Activated CD4-positive, alpha-beta memory T cell treated with anti-CD3 and anti-CD28 coated beads, Interleukin-2, amount 10 ng/mL, durations not matched to agents 7 days and 5 days (primary cell): Measurements from ENCODE around the gene RXYLT1. TPM values are rescaled to one million over a fixed set of nuclear protein-coding genes. Genes with fewer than 3 reads are reported as not detected.
"Not testable (repeated sequence)": the region's sequence is repeated elsewhere in the genome, so short reads cannot be mapped to it uniquely, and the experiment has no call there.

ENCODE experiments used
- CTCF ChIA-PET: fragments of 350-600 bp; sonication (Branson Sonifier 250); formaldehyde crosslinking; loops from one replicate; lab custom pipeline; 2021; ENCODE audit warnings: antibody characterized with exemption, inconsistent platforms; lab: Charles Lee
- POLR2A ChIA-PET: fragments of 350-600 bp; sonication (Branson Sonifier 250); formaldehyde crosslinking; loops from one replicate; lab custom pipeline; 2021; ENCODE audit warnings: antibody characterized with exemption; lab: Charles Lee
- DNase-seq: peaks from one replicate; pipeline ENCODE4 v3.0.0-alpha.2; 2020
- H3K27ac Mint-ChIP-seq: one replicate; pipeline ENCODE4 v1.8.0; 2021; ENCODE audit warnings: mild to moderate bottlenecking, mixed read lengths
- H3K27me3 Mint-ChIP-seq: one replicate; pipeline ENCODE4 v1.8.0; 2021; ENCODE audit warnings: mixed read lengths
- H3K36me3 Mint-ChIP-seq: one replicate; pipeline ENCODE4 v1.8.0; 2021; ENCODE audit warnings: low read depth, mixed read lengths
- H3K4me1 Mint-ChIP-seq: one replicate; pipeline ENCODE4 v1.8.0; 2021; ENCODE audit warnings: mixed read lengths
- H3K4me3 Mint-ChIP-seq: one replicate; pipeline ENCODE4 v1.8.0; 2021; ENCODE audit warnings: mild to moderate bottlenecking, mixed read lengths
- H3K9me3 Mint-ChIP-seq: one replicate; pipeline ENCODE4 v1.8.0; 2021; ENCODE audit warnings: mixed read lengths
- total RNA-seq, 2 experiments: library from RNA; stranded (reverse); gene quantifications; one replicate each; pipeline ENCODE4 v1.2.3, GENCODE V29; 2021

The RXYLT1 gene
- total RNA-seq, 2 experiments from 2014 or later: 9.5 to 10.2 TPM

- Mint-ChIP-seq H3K27ac (no peak overlapping the region), H3K9me3 (no peaks in the 10 kb centered on the region), H3K36me3 (no peaks in the 10 kb centered on the region), H3K27me3 (peaks cover 15% of the 10 kb centered on the region), H3K4me3 (no peak overlapping the region), H3K4me1 (no peaks in the 10 kb centered on the region)
- no peak for DNase-seq
- ChIA-PET CTCF (interaction anchor here (0.7 to 1.5 kb wide), 3 partner anchors 14 to 420 kb away, joined by 3 read pairs; no protein-coding TSS in a partner anchor), POLR2A (no interaction called here)
Observed at GRCh38 chr12:63836936-63837335, 57.2 kb downstream of the RXYLT1 start.

DNA sequence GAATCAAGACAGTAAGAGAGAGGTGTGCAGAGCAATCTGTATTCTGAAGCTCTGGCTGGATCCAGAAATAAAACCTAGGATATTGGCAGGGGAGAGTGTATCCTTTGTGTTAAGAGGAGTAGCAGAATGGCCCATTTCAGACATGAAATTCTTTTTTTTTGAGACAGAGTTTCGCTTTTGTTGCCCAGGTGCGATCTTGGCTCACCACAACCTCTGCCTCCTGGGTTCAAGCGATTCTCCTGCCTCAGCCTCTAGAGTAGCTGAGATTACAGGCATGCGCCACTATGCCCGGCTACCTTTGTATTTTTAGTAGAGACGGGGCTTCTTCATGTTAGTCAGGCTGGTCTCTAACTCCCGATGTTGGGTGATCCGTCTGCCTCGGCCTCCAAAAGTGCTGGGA, 58.7 kb downstream of the RXYLT1 start:
- no peak overlapping the region for H3K4me3 Mint-ChIP-seq
- H3K9me3 Mint-ChIP-seq: no peaks in the 10 kb centered on the region
- ChIA-PET CTCF (interaction anchor here (1.0 kb wide), 1 partner anchor 419 kb away, joined by 5 read pairs; no protein-coding TSS in a partner anchor), POLR2A (no interaction called here)
- H3K36me3 Mint-ChIP-seq: no peaks in the 10 kb centered on the region
- H3K27ac Mint-ChIP-seq: no peak overlapping the region
- DNase-seq: no peak
- H3K4me1 Mint-ChIP-seq: peaks cover 3% of the 10 kb centered on the region
- H3K27me3 Mint-ChIP-seq: peaks cover 18% of the 10 kb centered on the region

- no peaks in the 10 kb centered on the region for H3K36me3 Mint-ChIP-seq
- peaks cover 31% of the 10 kb centered on the region for H3K27me3 Mint-ChIP-seq
- no peak overlapping the region for H3K27ac Mint-ChIP-seq
- DNase-seq: no peak
- no peaks in the 10 kb centered on the region for H3K9me3 Mint-ChIP-seq
- POLR2A ChIA-PET: no interaction called here
- no peak overlapping the region for H3K4me3 Mint-ChIP-seq
- CTCF ChIA-PET: interaction anchor here (0.6 to 0.8 kb wide), 2 partner anchors 11 to 442 kb away, joined by 3 read pairs; no protein-coding TSS in a partner anchor
- H3K4me1 Mint-ChIP-seq: peaks cover 10% of the 10 kb centered on the region
Observed at GRCh38 chr12:63841011-63841410, 61.3 kb downstream of the RXYLT1 start.

- no peaks in the 10 kb centered on the region for H3K36me3 Mint-ChIP-seq
- peaks cover 35% of the 10 kb centered on the region for H3K27me3 Mint-ChIP-seq
- H3K4me3 Mint-ChIP-seq: no peak overlapping the region
- H3K9me3 Mint-ChIP-seq: no peaks in the 10 kb centered on the region
- no peak for DNase-seq
- ChIA-PET CTCF (no interaction called here), POLR2A (no interaction called here)
- peaks cover 10% of the 10 kb centered on the region for H3K4me1 Mint-ChIP-seq
- no peak overlapping the region for H3K27ac Mint-ChIP-seq
Observed at GRCh38 chr12:63841571-63841970, 61.9 kb downstream of the RXYLT1 start.

DNA sequence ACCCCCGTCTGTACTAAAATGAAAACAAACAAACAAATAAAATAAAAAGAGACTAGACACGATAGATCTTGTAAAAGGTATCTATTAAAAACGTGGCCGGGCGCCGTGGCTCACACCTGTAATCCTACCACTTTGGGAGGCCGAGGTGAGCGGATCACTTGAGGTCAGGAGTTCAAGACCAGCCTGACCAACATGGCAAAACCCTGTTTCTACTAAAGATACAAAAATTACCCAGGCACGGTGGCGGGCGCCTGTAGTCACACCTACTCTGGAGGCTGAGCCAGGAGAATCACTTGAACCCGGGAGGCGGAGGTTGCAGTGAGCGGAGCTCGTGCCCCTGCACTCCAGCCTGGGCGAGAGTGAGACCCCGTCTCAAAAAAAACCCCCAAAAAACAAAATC, 63.0 kb downstream of the RXYLT1 start:
- H3K9me3 Mint-ChIP-seq, DNase-seq, H3K4me3 Mint-ChIP-seq, POLR2A ChIA-PET, H3K36me3 Mint-ChIP-seq, H3K4me1 Mint-ChIP-seq, H3K27ac Mint-ChIP-seq: not testable (repeated sequence)
- peaks cover 34% of the 10 kb centered on the region for H3K27me3 Mint-ChIP-seq
- CTCF ChIA-PET: interaction anchor here (0.7 kb wide), 1 partner anchor 16 kb away, joined by 4 read pairs; no protein-coding TSS in a partner anchor

DNA sequence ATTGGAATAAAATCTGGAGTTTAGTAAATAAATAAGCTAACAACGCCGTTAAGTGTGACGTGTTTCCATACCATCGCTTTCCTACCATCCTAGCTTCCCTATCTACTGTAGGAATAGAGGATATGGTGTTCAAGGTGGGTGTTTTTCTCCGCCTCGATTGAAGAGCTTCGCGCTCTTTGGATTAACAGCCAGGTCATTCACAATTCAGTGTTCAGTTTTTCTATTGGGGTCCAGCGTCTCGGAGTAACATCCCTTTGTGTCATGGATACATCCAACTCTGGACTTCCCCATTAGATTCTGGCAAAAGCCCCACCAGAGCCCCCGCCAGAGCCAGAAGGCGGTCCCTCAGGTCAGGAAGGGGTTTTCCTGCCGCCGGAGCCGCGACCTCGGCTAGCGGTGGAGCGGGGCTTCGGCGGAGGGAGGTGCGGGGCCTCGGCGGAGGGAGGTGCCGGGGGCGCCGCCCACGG, 63.6 kb downstream of the RXYLT1 start:
- no peak for DNase-seq
- ChIA-PET POLR2A (no interaction called here), CTCF (interaction anchor here (0.7 kb wide), 1 partner anchor 17 kb away, joined by 4 read pairs; no protein-coding TSS in a partner anchor)
- no peaks in the 10 kb centered on the region for H3K9me3 Mint-ChIP-seq
- peaks cover 10% of the 10 kb centered on the region for H3K4me1 Mint-ChIP-seq
- no peaks in the 10 kb centered on the region for H3K36me3 Mint-ChIP-seq
- H3K4me3 Mint-ChIP-seq: peak overlapping the region; percentile 51
- H3K27me3 Mint-ChIP-seq: peaks cover 34% of the 10 kb centered on the region
- H3K27ac Mint-ChIP-seq: no peak overlapping the region

GRCh38 chr12:63843721-63844390, 64.1 kb downstream of the RXYLT1 start:
- H3K27me3 Mint-ChIP-seq: peaks cover 37% of the 10 kb centered on the region
- peak; percentile 77 for DNase-seq
- ChIA-PET POLR2A (interaction anchor here (1.3 kb wide), 1 partner anchor 534 kb away, joined by 3 read pairs; no protein-coding TSS in a partner anchor), CTCF (interaction anchor here (0.8 to 1.0 kb wide), 5 partner anchors 10 to 412 kb away, joined by 3 to 5 read pairs (median 5); no protein-coding TSS in a partner anchor)
- no peaks in the 10 kb centered on the region for H3K36me3 Mint-ChIP-seq
- no peak overlapping the region for H3K27ac Mint-ChIP-seq
- H3K4me3 Mint-ChIP-seq: peak overlapping the region; percentile 51
- H3K4me1 Mint-ChIP-seq: peaks cover 10% of the 10 kb centered on the region
- no peaks in the 10 kb centered on the region for H3K9me3 Mint-ChIP-seq

GRCh38 chr12:63844391-63845341, 65.0 kb downstream of the RXYLT1 start, which contains the start of gene SRGAP1:
SRGAP1 (plus strand) TSS chr12:63844700; CDS start chr12:63844817, 117 bp downstream.
- no peak for DNase-seq
- CTCF ChIA-PET: interaction anchor here (0.8 to 1.1 kb wide), 6 partner anchors 9 to 411 kb away, joined by 3 to 5 read pairs (median 4); no protein-coding TSS in a partner anchor
- no peaks in the 10 kb centered on the region for H3K36me3 Mint-ChIP-seq

GRCh38 chr12:63845726-63846125, 66.0 kb downstream of the RXYLT1 start:
- ChIA-PET CTCF (no interaction called here), POLR2A (no interaction called here)
- H3K27ac Mint-ChIP-seq: no peak overlapping the region
- no peaks in the 10 kb centered on the region for H3K36me3 Mint-ChIP-seq
- H3K4me1 Mint-ChIP-seq: peaks cover 10% of the 10 kb centered on the region
- H3K9me3 Mint-ChIP-seq: no peaks in the 10 kb centered on the region
- DNase-seq: no peak
- no peak overlapping the region for H3K4me3 Mint-ChIP-seq
- H3K27me3 Mint-ChIP-seq: peaks cover 37% of the 10 kb centered on the region

More at GRCh38 chr12:63844391-63845341, 65.0 kb downstream of the RXYLT1 start, which contains the start of gene SRGAP1:
- no peaks in the 10 kb centered on the region for H3K9me3 Mint-ChIP-seq
- H3K27me3 Mint-ChIP-seq: peaks cover 37% of the 10 kb centered on the region
- peak within 1 kb of the TSS; percentile 80 for H3K4me3 Mint-ChIP-seq
- peaks cover 10% of the 10 kb centered on the region for H3K4me1 Mint-ChIP-seq
- H3K27ac Mint-ChIP-seq: no peak within 1 kb of the TSS
- POLR2A ChIA-PET: interaction anchor here (1.3 kb wide), 1 partner anchor 533 kb away, joined by 3 read pairs; no protein-coding TSS in a partner anchor

DNA sequence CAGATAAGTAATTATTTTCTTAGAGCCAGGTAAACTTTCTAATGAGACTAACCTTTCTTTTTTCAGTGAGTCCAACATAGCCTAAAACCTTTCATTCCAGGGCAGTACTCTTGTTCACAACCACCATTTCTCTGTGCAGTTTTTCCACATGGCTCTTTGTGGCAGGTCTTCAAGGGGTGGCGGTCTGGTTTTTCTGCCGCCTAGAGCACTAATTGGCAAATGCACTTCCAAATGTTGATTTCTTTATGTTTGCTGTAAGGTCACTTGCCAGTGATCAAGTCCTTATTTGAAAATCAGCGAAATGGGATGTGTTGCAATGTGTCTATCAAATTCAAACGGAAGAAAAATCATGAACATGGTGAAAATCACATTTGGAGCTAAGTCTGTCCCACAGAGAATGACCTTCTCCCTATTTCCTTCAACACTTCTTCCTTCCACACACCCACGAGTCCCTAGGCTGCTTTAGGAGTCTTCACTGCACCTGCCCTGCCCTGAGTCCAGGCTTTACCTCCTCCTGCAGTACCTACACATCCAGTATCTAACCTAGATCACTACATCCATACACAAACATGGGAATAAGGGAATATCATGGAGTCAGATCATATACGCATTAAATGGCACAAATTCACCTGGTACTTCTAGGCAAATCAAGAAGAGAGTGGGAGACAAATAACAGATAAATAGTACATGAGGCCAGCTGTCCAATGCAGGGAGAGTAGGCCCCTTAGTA, 66.7 kb downstream of the RXYLT1 start:
- DNase-seq: no peak
- H3K9me3 Mint-ChIP-seq: no peaks in the 10 kb centered on the region
- H3K36me3 Mint-ChIP-seq: no peaks in the 10 kb centered on the region
- H3K27me3 Mint-ChIP-seq: peaks cover 37% of the 10 kb centered on the region
- H3K4me1 Mint-ChIP-seq: peaks cover 10% of the 10 kb centered on the region
- POLR2A ChIA-PET: no interaction called here
- H3K4me3 Mint-ChIP-seq: no peak overlapping the region
- no peak overlapping the region for H3K27ac Mint-ChIP-seq
- CTCF ChIA-PET: no interaction called here

- CTCF ChIA-PET: no interaction called here
- POLR2A ChIA-PET: no interaction called here
- DNase-seq: no peak
- H3K36me3 Mint-ChIP-seq: no peaks in the 10 kb centered on the region
- H3K27me3 Mint-ChIP-seq: peaks cover 27% of the 10 kb centered on the region
- H3K4me1 Mint-ChIP-seq: peaks cover 6% of the 10 kb centered on the region
- no peak overlapping the region for H3K4me3 Mint-ChIP-seq
- no peak overlapping the region for H3K27ac Mint-ChIP-seq
- no peaks in the 10 kb centered on the region for H3K9me3 Mint-ChIP-seq
Observed at GRCh38 chr12:63848450-63848849, 68.7 kb downstream of the RXYLT1 start.

GRCh38 chr12:63849106-63849620, 69.5 kb downstream of the RXYLT1 start:
- POLR2A ChIA-PET: no interaction called here
- Mint-ChIP-seq H3K9me3 (no peaks in the 10 kb centered on the region), H3K27me3 (peaks cover 27% of the 10 kb centered on the region), H3K4me3 (no peak overlapping the region), H3K4me1 (peaks cover 6% of the 10 kb centered on the region), H3K36me3 (no peaks in the 10 kb centered on the region), H3K27ac (no peak overlapping the region)
- DNase-seq: no peak
- CTCF ChIA-PET: no interaction called here
